GM23248 (cell line): ENCODE data around the gene POPDC3. TPM values are rescaled to one million over a fixed set of nuclear protein-coding genes. Genes with fewer than 3 reads are reported as not detected.

Source experiments
- DNase-seq: peaks from one replicate; pipeline ENCODE4 v3.0.0-alpha.2; 2015
- H2AFZ ChIP-seq: fragments of 200-600 bp; sonication (generic); 2 replicates; pipeline ENCODE4 v1.6.1; 2016; ENCODE audit warnings: antibody characterized with exemption
- H3F3A ChIP-seq: fragments of 200-600 bp; sonication (generic); 2 replicates; pipeline ENCODE4 v1.6.1; 2016; ENCODE audit warnings: mild to moderate bottlenecking, antibody characterized with exemption, mixed run types; ENCODE audit not compliant: insufficient read depth
- H3K27ac ChIP-seq: fragments of 200-600 bp; sonication (generic); 2 replicates; pipeline ENCODE4 v1.5.1; 2016; ENCODE audit warnings: mild to moderate bottlenecking
- H3K27me3 ChIP-seq: fragments of 200-600 bp; sonication (generic); replicated peaks from 2 replicates; pipeline ENCODE4 v1.6.1; 2016; ENCODE audit warnings: mild to moderate bottlenecking; ENCODE audit not compliant: insufficient read depth
- H3K36me3 ChIP-seq: fragments of 200-600 bp; sonication (generic); 2 replicates; pipeline ENCODE4 v1.6.1; 2016; ENCODE audit warnings: low read depth, mild to moderate bottlenecking
- H3K4me1 ChIP-seq: fragments of 200-600 bp; sonication (generic); 2 replicates; pipeline ENCODE4 v1.6.1; 2016; ENCODE audit warnings: mild to moderate bottlenecking; ENCODE audit not compliant: insufficient read depth
- H3K4me2 ChIP-seq: fragments of 200-600 bp; sonication (generic); one replicate; pipeline ENCODE4 v1.6.1; 2016; ENCODE audit warnings: mild to moderate bottlenecking; ENCODE audit not compliant: unreplicated experiment
- H3K4me3 ChIP-seq: fragments of 200-600 bp; sonication (generic); 2 replicates; pipeline ENCODE4 v1.5.1; 2016; ENCODE audit warnings: mild to moderate bottlenecking
- H3K79me2 ChIP-seq: fragments of 200-600 bp; sonication (generic); 2 replicates; pipeline ENCODE4 v1.6.1; 2016; ENCODE audit warnings: mild to moderate bottlenecking; ENCODE audit not compliant: insufficient read depth
- H3K9ac ChIP-seq: fragments of 200-600 bp; sonication (generic); 2 replicates; pipeline ENCODE4 v1.6.1; 2016; ENCODE audit warnings: mild to moderate bottlenecking
- H3K9me2 ChIP-seq: fragments of 200-600 bp; sonication (generic); 2 replicates; pipeline ENCODE4 v1.6.1; 2016; ENCODE audit warnings: mixed run types, mild to moderate bottlenecking, moderate library complexity; ENCODE audit not compliant: insufficient read depth
- H3K9me3 ChIP-seq: fragments of 200-600 bp; sonication (generic); one replicate; pipeline ENCODE4 v1.6.1; 2017; ENCODE audit warnings: low read depth
- H4K20me1 ChIP-seq: fragments of 200-600 bp; sonication (generic); 2 replicates; pipeline ENCODE4 v1.6.0; 2016; ENCODE audit not compliant: insufficient read depth
- EZH2 ChIP-seq: fragments of 200-600 bp; sonication (generic); IDR thresholded peaks from 2 replicates; pipeline ENCODE4 v1.6.1; 2018; ENCODE audit warnings: antibody characterized with exemption, mild to moderate bottlenecking; ENCODE audit not compliant: insufficient read depth, poor library complexity, severe bottlenecking
- EZH2phosphoT487 ChIP-seq: fragments of 200-600 bp; sonication (generic); IDR thresholded peaks from 2 replicates; pipeline ENCODE4 v1.6.1; 2018; ENCODE audit warnings: antibody characterized with exemption, moderate library complexity, mild to moderate bottlenecking, low read depth; ENCODE audit not compliant: insufficient read depth
- WGBS, 2 experiments: methylation state at CpG; one replicate each; pipeline ENCODE4 v1.1.6; 2015 to 2017; ENCODE audit warnings: low lambda C conversion rate in 2 of 2, low coverage in 1 of 2; ENCODE audit errors: missing lambda C conversion rate in 2 of 2; 5-methylcytosine and 5-hydroxymethylcytosine counted together
- in situ Hi-C: fragments of 300-500 bp; cut with MboI; formaldehyde crosslinking; loops from 2 replicates; pipeline ENCODE4 v1.15.0; 2020
- polyA plus RNA-seq: library from polyadenylated mRNA; unstranded; fragments of >200 nt; fragmentation: Nextera tagmentation; extraction: Ambion mirVana; gene quantifications from 2 replicates; pipeline ENCODE4 v1.2.1, GENCODE V29; 2016
- total RNA-seq: library from RNA; depleted of rRNA; stranded (reverse); fragments of >200 nt; shearing (Covaris generic); gene quantifications from 2 replicates; pipeline ENCODE4 v1.2.3, GENCODE V29; 2014; rRNA removed

POPDC3 gene
- total and polyA plus RNA-seq, 2 experiments from 2014 or later = 45.1 to 46.1 TPM

GRCh38 chr6:105109955-105110895 is 69.6 kb downstream of the POPDC3 start:
- Histone ChIP-seq H4K20me1 (no peaks in the 10 kb centered on the region), H3K27me3 (no peaks in the 10 kb centered on the region), H3K36me3 (no peaks in the 10 kb centered on the region), H3K79me2 (no peaks in the 10 kb centered on the region), H3K4me1 (no peaks in the 10 kb centered on the region), H2AFZ (no peak overlapping the region), H3K4me3 (no peak overlapping the region), H3K9me2 (no peaks in the 10 kb centered on the region), H3K9me3 (no peaks in the 10 kb centered on the region), H3K9ac (no peak overlapping the region), H3K4me2 (no peak overlapping the region), H3F3A (no peaks in the 10 kb centered on the region), H3K27ac (no peak overlapping the region)
- in situ Hi-C loops = loop anchor here (25.0 kb wide), 1 partner anchor 252 kb away; no protein-coding TSS in a partner anchor
- no peak for DNase-seq
- 72 to 74% methylated on average over 8 of the region's 8 CpGs for WGBS, 2 experiments
- TF ChIP-seq EZH2 = no peak
- no peak for TF ChIP-seq EZH2phosphoT487

- no peak overlapping the region for H2AFZ ChIP-seq
- no peaks in the 10 kb centered on the region for H3K79me2 ChIP-seq
- H3K36me3 ChIP-seq = no peaks in the 10 kb centered on the region
- no peak for TF ChIP-seq EZH2
- no peak for TF ChIP-seq EZH2phosphoT487
- DNase-seq = no peak
- in situ Hi-C loops = loop anchor here (25.0 kb wide), 1 partner anchor 254 kb away; no protein-coding TSS in a partner anchor
- no peak overlapping the region for H3K27ac ChIP-seq
- H3F3A ChIP-seq = no peaks in the 10 kb centered on the region
- no peak overlapping the region for H3K9ac ChIP-seq
- no peaks in the 10 kb centered on the region for H3K4me1 ChIP-seq
- H3K9me3 ChIP-seq = no peaks in the 10 kb centered on the region
- H3K27me3 ChIP-seq = no peaks in the 10 kb centered on the region
- 75 to 80% methylated on average over 7 of the region's 7 CpGs for WGBS, 2 experiments
- H4K20me1 ChIP-seq = no peaks in the 10 kb centered on the region
- H3K4me2 ChIP-seq = no peak overlapping the region
- H3K9me2 ChIP-seq = no peaks in the 10 kb centered on the region
- no peak overlapping the region for H3K4me3 ChIP-seq
Measured at GRCh38 chr6:105108631-105109262, 71.1 kb downstream of the POPDC3 start.

Other genes with a start within 250 kb of the POPDC3 start
- not detected in 2 replicates for gene LIN28B, start 222.9 kb downstream of the POPDC3 start, total RNA-seq
- gene LIN28B, start 222.9 kb downstream of the POPDC3 start, polyA plus RNA-seq = 0.04 TPM in 1 of 2 replicates, not detected in the other
- gene PREP, start 223.1 kb upstream of the POPDC3 start, total RNA-seq = 15.7 and 18.9 TPM in 2 replicates
- gene PREP, start 223.1 kb upstream of the POPDC3 start, polyA plus RNA-seq = 37.9 and 41.8 TPM in 2 replicates